ENCODE results near the gene GXYLT2.

GRCh38 chr3:72887343-72887704 lies 522 bp upstream of the GXYLT2 start:
- TF ChIP-seq SPI1 (IDR thresholded peaks at IDR 0.05; ENCODE audit: low read depth, low read length) (no peak), POLR2A (IDR thresholded peaks at IDR 0.05; ENCODE audit: low read depth, low read length) (no peak)

Data from GM12891 (cell line).